Right ventricle myocardium superior (tissue), 1 donor: ENCODE measurements around the gene ETS2. TPM values are rescaled to one million over a fixed set of nuclear protein-coding genes. Genes with fewer than 3 reads are reported as not detected.

Experiments
- ATAC-seq: fragments of 200-7000 bp; cut with Tn5 transposase; one replicate; pipeline ENCODE4 v1.9.1; 2020; ENCODE audit warnings: mild to moderate bottlenecking; ENCODE audit not compliant: poor library complexity
- DNase-seq: peaks from one replicate; pipeline ENCODE4 v3.0.0-alpha.2; 2020
- intact Hi-C: fragments of 100-400 bp; cut with DNase I; formaldehyde crosslinking; loops from one replicate; pipeline ENCODE4 v1.11.2; 2022
- total RNA-seq: library from RNA; stranded (reverse); fragmentation: NEBNext Ultra II Directional; extraction: Animal tissue kit (Norgen Biotek cat#: 25700); gene quantifications from one replicate; pipeline ENCODE4 v1.2.1, GENCODE V29; 2021
- donor health status: DM: no; HTN: yes; CAD: no; lungs with severe emphysema.

Gene ETS2
- total RNA-seq, 1 donor from 2014 or later = 37.2 TPM

DNA sequence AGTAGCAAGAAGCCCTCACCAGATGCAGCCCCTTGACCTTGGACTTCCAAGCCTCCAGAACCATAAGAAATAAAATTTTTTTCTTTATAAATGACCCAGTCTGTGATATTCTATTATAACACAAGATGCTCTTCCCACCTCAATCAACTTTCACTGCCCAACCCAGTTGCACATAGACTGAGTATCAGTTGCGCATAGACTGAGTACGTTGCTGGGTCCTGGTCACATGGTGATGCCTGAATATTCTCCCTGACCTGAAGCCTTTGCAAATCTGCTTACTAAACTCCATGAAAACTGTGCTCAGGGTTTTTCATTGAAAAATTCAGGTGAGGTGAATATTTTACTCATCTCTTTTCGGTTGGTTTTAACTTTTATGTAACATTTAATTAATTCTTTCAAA is 59.2 kb downstream of the ETS2 start:
- DNase-seq (no peak), ATAC-seq (no peak)
- intact Hi-C loops = no loop called here

DNA sequence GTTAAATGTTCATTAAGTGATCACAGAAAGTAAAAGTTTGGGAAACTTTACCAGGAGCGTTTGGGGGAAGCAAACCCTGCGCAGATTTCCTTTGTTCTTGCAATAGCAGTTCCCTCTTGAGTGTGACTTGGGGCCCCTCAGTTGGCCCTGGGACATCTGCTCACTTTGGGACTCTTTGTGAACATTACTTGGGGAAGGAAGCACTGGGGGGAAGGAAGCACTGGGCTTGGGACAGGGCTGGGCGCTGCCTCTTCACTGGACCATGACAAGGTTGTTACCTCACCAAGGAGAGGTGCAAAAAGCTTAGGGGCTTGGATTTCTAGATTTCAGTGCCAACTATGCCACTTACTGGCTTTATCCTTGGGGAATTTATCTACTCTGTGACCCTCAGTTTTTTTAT is 63.5 kb downstream of the ETS2 start:
- peak; percentile 63 for DNase-seq
- ATAC-seq = peak; percentile 56
- intact Hi-C loops = no loop called here

DNA sequence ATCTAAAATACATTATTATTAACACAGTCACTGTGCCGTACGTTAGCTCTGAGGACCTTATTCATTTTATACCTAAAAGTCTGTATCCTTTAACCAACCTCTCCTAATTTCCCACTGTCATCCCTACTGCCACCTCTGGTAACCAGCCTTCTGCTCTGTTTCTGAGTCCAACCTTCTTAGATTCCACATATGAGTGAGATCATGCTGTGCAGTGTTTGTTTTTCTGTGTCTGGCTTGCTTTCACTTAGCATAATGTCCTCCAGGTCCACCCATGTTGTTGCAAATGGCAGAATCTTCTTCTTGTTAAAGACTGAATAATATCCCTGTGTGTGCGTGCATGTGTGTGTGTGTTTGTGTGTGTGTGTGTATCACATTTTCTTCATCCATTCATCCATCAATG is 64.2 kb downstream of the ETS2 start:
- DNase-seq (no peak), ATAC-seq (no peak)
- intact Hi-C loops = no loop called here
